SK-N-MC (cell line): ENCODE results near the gene OR4K5.
"Not testable (repeated sequence)": the region's sequence is repeated elsewhere in the genome, so short reads cannot be mapped to it uniquely, and the experiment has no call there.

Experiments
- EZH2 ChIP-seq: fragments of 200-600 bp; sonication (generic); IDR thresholded peaks from one replicate; pipeline ENCODE4 v1.6.1; 2017; ENCODE audit warnings: antibody characterized with exemption
- FOXP2 ChIP-seq: optimal IDR thresholded peaks from 2 replicates; pipeline ENCODE3; 2011; ENCODE audit warnings: mild to moderate bottlenecking, moderate library complexity; ENCODE audit not compliant: insufficient read depth; ENCODE audit errors: extremely low read length, control extremely low read depth

DNA sequence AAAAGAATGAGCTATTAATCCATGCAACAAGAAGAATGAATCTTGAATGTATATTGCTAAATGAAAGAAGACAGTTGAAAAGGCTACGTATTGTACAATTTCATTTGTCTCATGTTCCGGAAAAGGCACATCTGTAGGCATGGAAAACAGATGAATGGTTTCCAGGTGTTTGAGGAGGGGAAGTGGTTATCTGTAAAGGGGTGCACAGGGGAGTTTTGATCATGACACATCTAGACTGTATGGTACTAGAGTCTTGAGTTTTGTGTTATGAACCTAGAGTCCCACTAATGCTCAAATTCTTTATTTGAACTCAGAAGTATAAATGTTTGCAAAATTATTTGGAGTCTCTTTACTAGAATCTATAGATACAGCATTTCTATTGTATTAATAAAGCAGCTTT is 49.3 kb downstream of the OR4K5 start:
- not testable (repeated sequence) for TF ChIP-seq FOXP2, EZH2
